ENCODE measurements around the gene GALNT6. TPM values are rescaled to one million over a fixed set of nuclear protein-coding genes. Genes with fewer than 3 reads are reported as not detected.

GALNT6 gene
- total and polyA plus RNA-seq, 2 experiments from 2014 or later = 28.4 to 30.7 TPM

DNA sequence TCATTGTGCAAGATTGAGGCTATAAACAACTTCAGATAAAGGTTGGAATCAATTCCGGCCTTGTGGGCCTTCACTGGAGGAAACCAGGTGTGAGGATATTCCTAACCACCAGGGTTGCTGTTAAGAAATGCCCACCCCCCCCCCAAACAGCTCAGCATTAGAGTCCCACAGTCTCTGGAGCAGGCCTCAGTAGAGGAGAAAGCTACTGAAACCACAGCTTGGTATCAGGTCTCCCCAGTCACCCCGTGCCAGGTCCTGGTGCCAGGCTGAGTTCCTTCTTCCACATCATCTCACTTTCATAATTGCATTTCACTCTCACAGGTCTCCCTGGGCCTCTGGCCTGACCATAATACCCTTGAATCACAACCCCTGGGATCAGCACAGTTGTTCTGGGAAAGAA is 12.5 kb downstream of the GALNT6 start:
- no peak overlapping the region for H2AFZ ChIP-seq
- no peak for TF ChIP-seq EZH2phosphoT487 (IDR thresholded peaks at IDR 0.05; ENCODE audit: low read depth, severe bottlenecking, unreplicated experiment)
- TF ChIP-seq, protein P1, sequence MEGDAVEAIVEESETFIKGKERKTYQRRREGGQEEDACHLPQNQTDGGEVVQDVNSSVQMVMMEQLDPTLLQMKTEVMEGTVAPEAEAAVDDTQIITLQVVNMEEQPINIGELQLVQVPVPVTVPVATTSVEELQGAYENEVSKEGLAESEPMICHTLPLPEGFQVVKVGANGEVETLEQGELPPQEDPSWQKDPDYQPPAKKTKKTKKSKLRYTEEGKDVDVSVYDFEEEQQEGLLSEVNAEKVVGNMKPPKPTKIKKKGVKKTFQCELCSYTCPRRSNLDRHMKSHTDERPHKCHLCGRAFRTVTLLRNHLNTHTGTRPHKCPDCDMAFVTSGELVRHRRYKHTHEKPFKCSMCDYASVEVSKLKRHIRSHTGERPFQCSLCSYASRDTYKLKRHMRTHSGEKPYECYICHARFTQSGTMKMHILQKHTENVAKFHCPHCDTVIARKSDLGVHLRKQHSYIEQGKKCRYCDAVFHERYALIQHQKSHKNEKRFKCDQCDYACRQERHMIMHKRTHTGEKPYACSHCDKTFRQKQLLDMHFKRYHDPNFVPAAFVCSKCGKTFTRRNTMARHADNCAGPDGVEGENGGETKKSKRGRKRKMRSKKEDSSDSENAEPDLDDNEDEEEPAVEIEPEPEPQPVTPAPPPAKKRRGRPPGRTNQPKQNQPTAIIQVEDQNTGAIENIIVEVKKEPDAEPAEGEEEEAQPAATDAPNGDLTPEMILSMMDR (IDR thresholded peaks at IDR 0.05; ENCODE audit: poor library complexity) = no peak
- no peak for TF ChIP-seq EZH2 (IDR thresholded peaks at IDR 0.05; ENCODE audit: borderline replicate concordance)
- H3K4me1 ChIP-seq (ENCODE audit: insufficient read depth) = no peaks in the 10 kb centered on the region
- no peaks in the 10 kb centered on the region for H3K9me2 ChIP-seq (replicated peaks; ENCODE audit: insufficient read depth)
- no peaks in the 10 kb centered on the region for H3K27me3 ChIP-seq
- H4K20me1 ChIP-seq (ENCODE audit: insufficient read depth, poor library complexity, severe bottlenecking) = no peaks in the 10 kb centered on the region
- DNase-seq (ENCODE audit: low spot score) = no peak
- H3K9me3 ChIP-seq (ENCODE audit: low read depth) = no peaks in the 10 kb centered on the region
- H3K36me3 ChIP-seq (replicated peaks; ENCODE audit: insufficient read depth, low read depth) = no peaks in the 10 kb centered on the region
- no peaks in the 10 kb centered on the region for H3K79me2 ChIP-seq
- no peak overlapping the region for H3K4me2 ChIP-seq
- WGBS (ENCODE audit: low lambda C conversion rate, missing lambda C conversion rate) = 86% methylated on average over 2 of the region's 2 CpGs
- no peak overlapping the region for H3K4me3 ChIP-seq
- H3K27ac ChIP-seq = no peak overlapping the region

DNA sequence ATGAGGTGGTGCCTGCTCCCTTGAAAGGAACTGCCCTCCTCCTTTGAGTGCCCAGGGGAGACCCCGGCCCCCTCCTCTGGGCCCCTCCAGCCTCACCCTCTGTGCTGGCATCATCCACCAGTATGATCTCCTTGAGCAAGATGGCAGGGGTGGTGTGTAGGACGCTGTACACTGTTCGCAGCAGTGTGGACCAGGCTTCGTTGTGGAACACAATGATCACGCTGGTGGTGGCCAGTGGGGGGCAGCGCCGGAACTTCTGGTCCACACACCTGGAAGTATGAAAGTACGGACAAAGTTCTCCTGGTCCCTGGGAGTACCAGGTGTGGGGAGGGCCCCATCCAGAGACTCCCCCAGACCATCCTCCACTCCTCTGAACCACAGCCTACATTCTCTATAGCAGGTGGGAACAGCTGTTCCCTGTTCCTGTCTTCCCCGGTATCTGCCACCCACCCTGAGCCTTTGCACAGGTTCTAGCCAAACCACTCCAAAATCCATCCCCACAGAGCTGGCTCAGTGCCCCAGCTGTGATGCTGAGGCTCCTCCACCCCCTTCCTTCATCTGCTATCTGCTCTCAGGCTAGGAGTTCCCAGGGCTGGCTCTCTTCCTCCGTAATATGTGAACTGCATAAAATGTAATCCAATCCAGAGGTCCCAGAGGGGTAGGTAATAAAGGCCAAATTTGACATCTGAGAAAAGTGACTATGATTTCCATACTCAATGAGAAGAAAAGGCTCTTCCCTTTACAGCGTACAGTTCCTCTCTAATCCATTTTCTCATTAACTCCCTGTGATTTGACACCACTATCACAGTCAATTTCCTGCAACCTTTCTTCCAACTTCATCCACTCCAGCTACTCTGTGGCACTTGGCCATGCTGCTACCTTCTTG is 13.9 kb downstream of the GALNT6 start:
- H2AFZ ChIP-seq = no peak overlapping the region
- H4K20me1 ChIP-seq (ENCODE audit: insufficient read depth, poor library complexity, severe bottlenecking) = no peaks in the 10 kb centered on the region
- H3K27me3 ChIP-seq = no peaks in the 10 kb centered on the region
- H3K27ac ChIP-seq = no peak overlapping the region
- H3K4me1 ChIP-seq (ENCODE audit: insufficient read depth) = peaks cover 3% of the 10 kb centered on the region
- no peaks in the 10 kb centered on the region for H3K79me2 ChIP-seq
- no peak overlapping the region for H3K4me2 ChIP-seq
- no peaks in the 10 kb centered on the region for H3K9me2 ChIP-seq (replicated peaks; ENCODE audit: insufficient read depth)
- H3K4me3 ChIP-seq = no peak overlapping the region
- TF ChIP-seq, protein P1 (IDR thresholded peaks at IDR 0.05; ENCODE audit: poor library complexity) = no peak
- no peak for TF ChIP-seq EZH2 (IDR thresholded peaks at IDR 0.05; ENCODE audit: borderline replicate concordance)
- no peak for TF ChIP-seq EZH2phosphoT487 (IDR thresholded peaks at IDR 0.05; ENCODE audit: low read depth, severe bottlenecking, unreplicated experiment)
- H3K36me3 ChIP-seq (replicated peaks; ENCODE audit: insufficient read depth, low read depth) = no peaks in the 10 kb centered on the region
- H3K9me3 ChIP-seq (ENCODE audit: low read depth) = no peaks in the 10 kb centered on the region
- no peak for DNase-seq (ENCODE audit: low spot score)
- 86% methylated on average over 11 of the region's 11 CpGs for WGBS (ENCODE audit: low lambda C conversion rate, missing lambda C conversion rate)

DNA sequence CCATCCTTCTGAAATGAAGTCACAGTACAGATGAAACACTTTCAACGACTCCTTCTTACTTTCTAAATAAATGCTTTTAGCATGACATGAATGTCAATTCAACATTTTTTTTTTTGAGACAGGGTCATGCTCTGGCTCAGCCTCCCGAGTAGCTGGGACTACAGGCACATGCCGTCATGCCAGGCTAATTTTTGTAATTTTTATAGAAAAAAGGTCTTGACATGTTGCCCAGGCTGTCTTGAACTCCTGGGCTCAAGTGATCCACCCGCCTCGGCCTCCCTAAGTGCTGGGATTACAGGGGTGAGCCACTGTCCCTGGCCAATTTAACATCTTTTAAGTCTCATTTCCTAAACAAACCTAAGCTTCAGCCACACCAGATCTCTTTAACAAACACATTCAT is 16.4 kb downstream of the GALNT6 start:
- DNase-seq (ENCODE audit: low spot score) = no peak
- 82% methylated on average over 5 of the region's 5 CpGs for WGBS (ENCODE audit: low lambda C conversion rate, missing lambda C conversion rate)
- Histone ChIP-seq H3K9me2 (replicated peaks; ENCODE audit: insufficient read depth) (no peaks in the 10 kb centered on the region), H2AFZ (no peak overlapping the region), H3K27me3 (no peaks in the 10 kb centered on the region), H3K4me3 (no peak overlapping the region), H3K9me3 (ENCODE audit: low read depth) (no peaks in the 10 kb centered on the region), H3K4me1 (ENCODE audit: insufficient read depth) (peaks cover 10% of the 10 kb centered on the region), H3K27ac (no peak overlapping the region), H3K79me2 (no peaks in the 10 kb centered on the region), H4K20me1 (ENCODE audit: insufficient read depth, poor library complexity, severe bottlenecking) (no peaks in the 10 kb centered on the region), H3K4me2 (no peak overlapping the region), H3K36me3 (replicated peaks; ENCODE audit: insufficient read depth, low read depth) (no peaks in the 10 kb centered on the region)
- TF ChIP-seq, protein P1 (IDR thresholded peaks at IDR 0.05; ENCODE audit: poor library complexity) = no peak
- no peak for TF ChIP-seq EZH2phosphoT487 (IDR thresholded peaks at IDR 0.05; ENCODE audit: low read depth, severe bottlenecking, unreplicated experiment)
- no peak for TF ChIP-seq EZH2 (IDR thresholded peaks at IDR 0.05; ENCODE audit: borderline replicate concordance)

All from hepatocyte (in vitro differentiated cells).